ENCODE results near the gene RAB7A. TPM values are rescaled to one million over a fixed set of nuclear protein-coding genes. Genes with fewer than 3 reads are reported as not detected.

Gene RAB7A
- total RNA-seq: 215 TPM
- long read RNA-seq, transcript RAB7A-201 (6 exons, 2,244 nt): major isoform, 208 of 281 reads
- long read RNA-seq, partial matches to known transcripts: 17 of 281 reads
- long read RNA-seq, other reads (novel, unspliced or antisense): 55 of 281 reads

GRCh38 chr3:128726023-128727016, at the start of gene RAB7A:
Gene RAB7A (plus strand): TSS chr3:128726183. CDS start chr3:128795368, 69,185 bp downstream.
- intact Hi-C loops (cut with DNase I): loop anchor here (1.0 to 5.0 kb wide), 3 partner anchors 45 to 68 kb away; no protein-coding TSS in a partner anchor
- DNase-seq (ENCODE audit: low spot score): peak; percentile 99

- intact Hi-C loops (cut with DNase I): no loop called here
- DNase-seq (ENCODE audit: low spot score): no peak
Observed at GRCh38 chr3:128679338-128679737, 46.6 kb upstream of the RAB7A start.

- peak; percentile 100 for DNase-seq (ENCODE audit: low spot score)
- intact Hi-C loops (cut with DNase I): loop anchor here (1.0 to 10.0 kb wide), 5 partner anchors 46 to 194 kb away; partner anchors contain the start of genes ACAD9 and RAB7A
Observed at GRCh38 chr3:128680603-128681368, 45.2 kb upstream of the RAB7A start.

GRCh38 chr3:128681369-128681829, 44.6 kb upstream of the RAB7A start:
- intact Hi-C loops (cut with DNase I): loop anchor here (1.0 to 10.0 kb wide), 5 partner anchors 45 to 193 kb away; partner anchors contain the start of genes ACAD9 and RAB7A
- DNase-seq (ENCODE audit: low spot score): no peak

GRCh38 chr3:128683957-128684356, 42.0 kb upstream of the RAB7A start:
- no peak for DNase-seq (ENCODE audit: low spot score)
- intact Hi-C loops (cut with DNase I): loop anchor here (5.0 to 10.0 kb wide), 2 partner anchors 67 to 191 kb away; partner anchors contain the start of gene ACAD9

GRCh38 chr3:128684986-128685726, 40.8 kb upstream of the RAB7A start:
- DNase-seq (ENCODE audit: low spot score): no peak
- intact Hi-C loops (cut with DNase I): loop anchor here (5.0 to 10.0 kb wide), 2 partner anchors 68 to 190 kb away; partner anchors contain the start of gene ACAD9

- DNase-seq (ENCODE audit: low spot score): no peak
- intact Hi-C loops (cut with DNase I): loop anchor here (10.0 kb wide), 1 partner anchor 188 kb away; the partner anchor contains the start of gene ACAD9
Observed at GRCh38 chr3:128686465-128686864, 39.5 kb upstream of the RAB7A start.

- intact Hi-C loops (cut with DNase I): loop anchor here (10.0 kb wide), 1 partner anchor 186 kb away; the partner anchor contains the start of gene ACAD9
- no peak for DNase-seq (ENCODE audit: low spot score)
Observed at GRCh38 chr3:128689060-128689459, 36.9 kb upstream of the RAB7A start.

- DNase-seq (ENCODE audit: low spot score): no peak
- intact Hi-C loops (cut with DNase I): no loop called here
Observed at GRCh38 chr3:128693696-128694095, 32.3 kb upstream of the RAB7A start.

- intact Hi-C loops (cut with DNase I): no loop called here
- DNase-seq (ENCODE audit: low spot score): no peak
Observed at GRCh38 chr3:128697341-128697740, 28.6 kb upstream of the RAB7A start.

- intact Hi-C loops (cut with DNase I): no loop called here
- peak; percentile 79 for DNase-seq (ENCODE audit: low spot score)
Observed at GRCh38 chr3:128698211-128699047, 27.6 kb upstream of the RAB7A start.

GRCh38 chr3:128701342-128702212, 24.4 kb upstream of the RAB7A start:
- intact Hi-C loops (cut with DNase I): no loop called here
- DNase-seq (ENCODE audit: low spot score): no peak

- DNase-seq (ENCODE audit: low spot score): no peak
- intact Hi-C loops (cut with DNase I): no loop called here
Observed at GRCh38 chr3:128702391-128702790, 23.6 kb upstream of the RAB7A start.

GRCh38 chr3:128703561-128703960, 22.4 kb upstream of the RAB7A start:
- DNase-seq (ENCODE audit: low spot score): no peak
- intact Hi-C loops (cut with DNase I): no loop called here

- no peak for DNase-seq (ENCODE audit: low spot score)
- intact Hi-C loops (cut with DNase I): no loop called here
Observed at GRCh38 chr3:128706086-128706615, 19.8 kb upstream of the RAB7A start.

- intact Hi-C loops (cut with DNase I): no loop called here
- DNase-seq (ENCODE audit: low spot score): no peak
Observed at GRCh38 chr3:128707928-128708494, 18.0 kb upstream of the RAB7A start.
